Islet precursor cell (in vitro differentiated cells): ENCODE data around the gene SH3PXD2B.

Experiments used
- DNase-seq: peaks from one replicate; pipeline ENCODE4 v3.0.0-alpha.2; 2018

The SH3PXD2B gene

GRCh38 chr5:172452398-172453205, 1.7 kb downstream of the SH3PXD2B start:
- DNase-seq = peak; percentile 72

- peak; percentile 96 for DNase-seq
Observed at GRCh38 chr5:172451771-172452197, 2.5 kb downstream of the SH3PXD2B start.

GRCh38 chr5:172450861-172451695, 3.2 kb downstream of the SH3PXD2B start:
- peak; percentile 61 for DNase-seq

GRCh38 chr5:172450453-172450852, 3.9 kb downstream of the SH3PXD2B start:
- no peak for DNase-seq

- DNase-seq = no peak
Observed at GRCh38 chr5:172448999-172449398, 5.3 kb downstream of the SH3PXD2B start.

- DNase-seq = no peak
Observed at GRCh38 chr5:172447646-172448365, 6.5 kb downstream of the SH3PXD2B start.

GRCh38 chr5:172446336-172447051, 7.8 kb downstream of the SH3PXD2B start:
- DNase-seq = no peak

GRCh38 chr5:172445866-172446265, 8.5 kb downstream of the SH3PXD2B start:
- DNase-seq = no peak

GRCh38 chr5:172444626-172445365, 9.5 kb downstream of the SH3PXD2B start:
- DNase-seq = no peak

- no peak for DNase-seq
Observed at GRCh38 chr5:172444110-172444510, 10.2 kb downstream of the SH3PXD2B start.

- peak; percentile 64 for DNase-seq
Observed at GRCh38 chr5:172443441-172444109, 10.8 kb downstream of the SH3PXD2B start.

- no peak for DNase-seq
Observed at GRCh38 chr5:172442592-172442991, 11.7 kb downstream of the SH3PXD2B start.

- no peak for DNase-seq
Observed at GRCh38 chr5:172441262-172441751, 13.0 kb downstream of the SH3PXD2B start.

GRCh38 chr5:172440486-172440885, 13.8 kb downstream of the SH3PXD2B start:
- DNase-seq = no peak

GRCh38 chr5:172439785-172440477, 14.4 kb downstream of the SH3PXD2B start:
- no peak for DNase-seq

- DNase-seq = no peak
Observed at GRCh38 chr5:172438319-172438668, 16.0 kb downstream of the SH3PXD2B start.

GRCh38 chr5:172437445-172438318, 16.6 kb downstream of the SH3PXD2B start:
- DNase-seq = no peak

GRCh38 chr5:172436879-172437369, 17.4 kb downstream of the SH3PXD2B start:
- no peak for DNase-seq
